Nephron (organoid): ENCODE data around the gene PARD6G.
A peak's percentile ranks its signal among the peaks of the same experiment; 100 is the strongest.

Experiments
- H3K27ac Mint-ChIP-seq, 3 experiments: 2 replicates each; pipeline ENCODE4 v1.8.0; 2020; ENCODE audit warnings: mixed read lengths in 3 of 3, mild to moderate bottlenecking in 2 of 3, moderate library complexity in 1 of 3
- H3K27me3 Mint-ChIP-seq: 2 replicates; pipeline ENCODE4 v1.8.0; 2021; ENCODE audit warnings: low read depth, mild to moderate bottlenecking, moderate library complexity, mixed read lengths
- H3K36me3 Mint-ChIP-seq: 2 replicates; pipeline ENCODE4 v1.8.0; 2020; ENCODE audit warnings: low read depth, mixed read lengths
- H3K4me1 Mint-ChIP-seq: 2 replicates; pipeline ENCODE4 v1.8.0; 2020; ENCODE audit warnings: mixed read lengths
- H3K4me3 Mint-ChIP-seq, 3 experiments: 2 replicates each; pipeline ENCODE4 v1.8.0; 2020; ENCODE audit warnings: mild to moderate bottlenecking in 3 of 3, mixed read lengths in 3 of 3, moderate library complexity in 2 of 3
- H3K9me3 Mint-ChIP-seq: 2 replicates; pipeline ENCODE4 v1.8.0; 2020; ENCODE audit warnings: mixed read lengths
- CTCF ChIP-seq, 3 experiments: fragments of 200-600 bp; sonication (generic); IDR thresholded peaks; one replicate each; pipeline ENCODE4 v1.5.0; 2021; ENCODE audit warnings: antibody characterized with exemption in 3 of 3; ENCODE audit not compliant: unreplicated experiment in 3 of 3

PARD6G gene

GRCh38 chr18:80213182-80213581, 34.1 kb downstream of the PARD6G start:
- Mint-ChIP-seq H3K4me1 (peaks cover 14% of the 10 kb centered on the region), H3K9me3 (peaks cover 7% of the 10 kb centered on the region), H3K4me3 (no peak overlapping the region), H3K27me3 (peaks cover 3% of the 10 kb centered on the region), H3K27ac (peak overlapping the region in 1 of 3 experiments; percentile 79), H3K36me3 (peaks cover 28% of the 10 kb centered on the region)
- TF ChIP-seq CTCF (IDR thresholded peaks at IDR 0.05; ENCODE audit: unreplicated experiment in 3 of 3), result no peak

DNA sequence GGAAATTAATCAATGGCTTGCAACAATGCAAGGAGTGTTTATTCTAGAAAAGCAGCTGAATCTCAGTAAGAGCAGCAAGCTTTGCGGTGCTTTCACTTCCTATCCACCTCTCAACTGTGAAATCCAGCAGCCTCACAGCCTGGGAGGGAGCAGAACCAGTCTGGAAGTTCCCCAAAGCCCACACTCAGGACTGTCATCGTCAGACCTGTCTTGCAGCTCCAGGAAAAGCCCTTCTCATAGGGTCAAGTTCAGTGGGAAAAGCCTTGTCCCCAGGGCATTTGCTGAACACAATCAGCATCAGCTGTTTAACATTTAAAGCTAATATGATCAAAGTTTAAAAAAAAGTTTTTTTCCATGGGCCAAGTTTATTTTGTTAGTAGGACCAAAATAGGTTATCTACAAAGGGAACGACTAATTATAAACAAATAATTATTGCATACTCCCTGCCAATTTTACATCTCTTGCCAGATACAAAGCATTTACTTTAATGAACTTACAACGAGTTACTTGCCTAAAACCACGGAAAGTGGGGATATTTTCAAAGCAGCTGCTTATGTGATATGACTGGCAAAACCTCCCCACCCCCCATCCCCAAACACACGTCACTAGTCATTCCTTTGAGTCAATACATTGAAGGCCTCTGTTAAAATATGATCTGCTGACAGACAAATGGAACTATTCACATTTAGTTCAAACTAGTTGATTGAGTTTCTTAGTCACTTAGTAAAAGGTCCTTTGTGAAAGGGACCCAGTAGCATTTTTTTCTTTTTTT, 36.8 kb downstream of the PARD6G start:
- peaks cover 28% of the 10 kb centered on the region for H3K36me3 Mint-ChIP-seq
- peaks cover 4% of the 10 kb centered on the region for H3K9me3 Mint-ChIP-seq
- H3K27ac Mint-ChIP-seq, result peak overlapping the region in 1 of 3 experiments; percentile 47
- peaks cover 16% of the 10 kb centered on the region for H3K4me1 Mint-ChIP-seq
- H3K4me3 Mint-ChIP-seq, result no peak overlapping the region
- H3K27me3 Mint-ChIP-seq, result peaks cover 3% of the 10 kb centered on the region
- TF ChIP-seq CTCF (IDR thresholded peaks at IDR 0.05; ENCODE audit: unreplicated experiment in 3 of 3), result no peak

GRCh38 chr18:80208620-80209019, 38.7 kb downstream of the PARD6G start:
- Mint-ChIP-seq H3K4me1 (peaks cover 19% of the 10 kb centered on the region), H3K4me3 (no peak overlapping the region), H3K27me3 (no peaks in the 10 kb centered on the region), H3K27ac (no peak overlapping the region), H3K36me3 (peaks cover 14% of the 10 kb centered on the region), H3K9me3 (peaks cover 3% of the 10 kb centered on the region)
- TF ChIP-seq CTCF (IDR thresholded peaks at IDR 0.05; ENCODE audit: unreplicated experiment in 3 of 3), result no peak

DNA sequence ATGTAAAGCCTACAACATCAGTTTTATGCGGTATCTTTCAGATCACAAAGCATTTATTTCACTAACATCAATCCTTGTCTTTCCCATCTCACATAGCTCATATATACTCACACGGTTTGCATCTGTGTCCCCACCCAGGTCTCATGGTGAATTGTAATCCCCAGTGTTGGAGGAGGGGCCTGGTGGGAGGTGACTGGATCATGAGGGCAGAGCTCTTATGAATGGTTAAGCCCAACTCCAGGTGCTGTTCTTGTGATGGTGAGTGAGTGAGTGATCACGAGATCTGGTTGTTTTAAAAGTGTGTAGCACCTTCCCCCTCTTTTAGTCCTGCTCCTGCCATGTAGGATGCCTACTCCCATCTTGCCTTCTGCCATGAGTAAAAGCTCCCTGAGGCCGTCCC, 42.0 kb downstream of the PARD6G start:
- H3K4me1 Mint-ChIP-seq, result peaks cover 29% of the 10 kb centered on the region
- no peak for TF ChIP-seq CTCF (IDR thresholded peaks at IDR 0.05; ENCODE audit: unreplicated experiment in 3 of 3)
- H3K27ac Mint-ChIP-seq, result peak overlapping the region in 1 of 3 experiments; percentile 44
- no peak overlapping the region for H3K4me3 Mint-ChIP-seq
- H3K27me3 Mint-ChIP-seq, result no peaks in the 10 kb centered on the region
- no peaks in the 10 kb centered on the region for H3K9me3 Mint-ChIP-seq
- H3K36me3 Mint-ChIP-seq, result peaks cover 2% of the 10 kb centered on the region

- Mint-ChIP-seq H3K4me1 (peaks cover 31% of the 10 kb centered on the region), H3K4me3 (no peak overlapping the region), H3K9me3 (no peaks in the 10 kb centered on the region), H3K27ac (no peak overlapping the region), H3K27me3 (no peaks in the 10 kb centered on the region), H3K36me3 (peaks cover 10% of the 10 kb centered on the region)
- TF ChIP-seq CTCF (IDR thresholded peaks at IDR 0.05; ENCODE audit: unreplicated experiment in 3 of 3), result no peak
These were observed 43.2 kb downstream of the PARD6G start for GRCh38 chr18:80204142-80204541.

- H3K4me1 Mint-ChIP-seq, result peaks cover 31% of the 10 kb centered on the region
- peak overlapping the region in 2 of 3 experiments; percentile 30 to 42 for H3K27ac Mint-ChIP-seq
- no peak overlapping the region for H3K4me3 Mint-ChIP-seq
- H3K9me3 Mint-ChIP-seq, result no peaks in the 10 kb centered on the region
- no peak for TF ChIP-seq CTCF (IDR thresholded peaks at IDR 0.05; ENCODE audit: unreplicated experiment in 3 of 3)
- H3K36me3 Mint-ChIP-seq, result peaks cover 11% of the 10 kb centered on the region
- H3K27me3 Mint-ChIP-seq, result no peaks in the 10 kb centered on the region
These were observed 44.1 kb downstream of the PARD6G start for GRCh38 chr18:80203249-80203648.
